ENCODE results near the gene TRAFD1.
"Not testable (repeated sequence)": the region's sequence is repeated elsewhere in the genome, so short reads cannot be mapped to it uniquely, and the experiment has no call there.

TRAFD1 gene

DNA sequence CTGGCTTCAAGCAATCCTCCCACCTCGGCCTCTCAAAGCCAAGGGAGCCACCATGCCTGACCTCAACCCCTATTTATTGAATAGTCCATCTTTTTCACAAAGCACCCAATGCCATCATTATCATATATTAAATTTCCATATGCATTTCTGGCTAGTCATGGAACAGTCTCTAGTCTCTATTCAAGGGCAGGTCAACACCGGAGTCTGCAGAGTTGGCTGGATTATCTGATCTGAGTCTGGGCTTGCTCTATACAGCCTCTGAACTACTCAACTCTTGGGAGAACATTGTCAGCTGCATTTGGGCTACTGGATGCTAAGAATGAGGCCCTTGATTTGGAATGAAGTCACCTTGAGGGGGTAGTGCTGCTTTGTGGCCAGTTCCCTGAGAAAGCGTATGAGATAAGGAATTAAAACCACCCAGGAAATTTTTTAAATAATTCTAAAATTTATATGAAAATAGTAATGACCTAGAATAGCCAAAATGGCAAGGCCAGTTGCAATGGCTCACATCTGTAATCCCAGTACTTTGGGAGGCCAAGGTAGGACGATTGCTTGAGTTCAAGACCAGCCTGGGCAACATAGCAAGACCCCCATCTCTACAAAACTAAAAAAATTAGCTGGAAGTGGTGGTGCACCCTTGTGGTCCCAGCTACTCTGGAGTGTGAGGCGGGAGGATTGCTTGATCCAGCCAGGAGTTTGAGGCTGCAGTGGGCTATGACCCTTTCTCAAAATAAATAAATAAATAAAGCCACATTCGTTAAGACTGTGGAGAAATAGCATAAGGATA lies 9.9 kb upstream of the TRAFD1 start:
- no peak for DNase-seq

DNA sequence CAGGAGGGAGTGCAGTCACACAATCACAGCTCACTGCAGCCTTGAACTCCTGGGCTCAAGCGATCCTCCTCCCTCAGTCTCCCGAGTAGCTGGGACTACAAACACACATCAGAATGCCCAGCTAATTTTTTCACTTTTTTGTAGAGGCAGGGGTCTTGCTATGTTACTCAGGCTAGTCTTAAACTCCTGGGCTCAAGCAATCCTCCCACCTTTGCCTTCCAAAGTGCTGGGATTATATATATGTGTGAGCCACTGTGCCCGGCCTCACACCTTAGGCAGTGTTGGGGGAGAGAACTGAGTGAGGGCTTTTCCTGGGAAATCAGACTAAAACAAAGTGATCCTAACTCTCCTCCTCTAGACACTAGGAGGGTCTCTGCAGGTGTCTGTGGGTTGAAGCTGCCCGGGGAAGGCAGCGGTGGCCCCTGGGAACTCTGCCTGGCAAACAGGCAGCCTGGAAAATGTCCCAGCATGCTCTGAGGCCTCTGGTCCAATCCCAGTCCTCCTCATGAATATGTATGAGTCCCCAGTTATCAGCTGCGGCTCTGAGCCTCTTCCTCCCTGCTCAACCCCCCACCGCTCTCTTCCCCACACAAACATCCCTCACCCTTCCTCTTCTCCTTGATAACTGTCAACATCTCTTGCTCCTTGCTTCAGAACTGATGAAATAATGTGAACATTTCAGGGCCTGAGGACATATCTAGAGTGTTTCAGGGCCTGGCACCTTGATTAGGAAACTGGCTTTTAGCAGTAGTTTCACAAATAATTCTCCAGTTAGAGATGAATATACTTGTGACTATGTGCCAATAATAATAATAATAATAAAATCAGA lies 8.9 kb upstream of the TRAFD1 start:
- no peak for DNase-seq

DNA sequence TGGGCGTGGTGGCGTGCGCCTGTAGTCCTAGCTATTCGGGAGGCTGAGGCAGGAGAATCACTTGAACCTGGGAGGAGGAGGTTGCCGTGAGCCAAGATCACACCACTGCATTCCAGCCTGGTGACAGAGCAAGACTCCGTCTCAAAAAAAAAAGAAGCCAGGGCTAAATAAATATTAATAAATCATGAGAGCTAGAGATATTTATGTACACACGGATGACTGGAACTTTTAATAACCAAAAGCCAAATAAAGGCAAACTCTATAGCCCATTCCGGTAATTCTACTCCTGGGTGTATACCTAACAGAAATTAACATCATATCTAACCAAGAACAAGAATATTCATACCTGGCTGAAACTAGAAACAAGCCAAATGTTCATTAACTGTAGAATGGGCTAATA lies 7.7 kb upstream of the TRAFD1 start:
- DNase-seq: peak; percentile 65

DNA sequence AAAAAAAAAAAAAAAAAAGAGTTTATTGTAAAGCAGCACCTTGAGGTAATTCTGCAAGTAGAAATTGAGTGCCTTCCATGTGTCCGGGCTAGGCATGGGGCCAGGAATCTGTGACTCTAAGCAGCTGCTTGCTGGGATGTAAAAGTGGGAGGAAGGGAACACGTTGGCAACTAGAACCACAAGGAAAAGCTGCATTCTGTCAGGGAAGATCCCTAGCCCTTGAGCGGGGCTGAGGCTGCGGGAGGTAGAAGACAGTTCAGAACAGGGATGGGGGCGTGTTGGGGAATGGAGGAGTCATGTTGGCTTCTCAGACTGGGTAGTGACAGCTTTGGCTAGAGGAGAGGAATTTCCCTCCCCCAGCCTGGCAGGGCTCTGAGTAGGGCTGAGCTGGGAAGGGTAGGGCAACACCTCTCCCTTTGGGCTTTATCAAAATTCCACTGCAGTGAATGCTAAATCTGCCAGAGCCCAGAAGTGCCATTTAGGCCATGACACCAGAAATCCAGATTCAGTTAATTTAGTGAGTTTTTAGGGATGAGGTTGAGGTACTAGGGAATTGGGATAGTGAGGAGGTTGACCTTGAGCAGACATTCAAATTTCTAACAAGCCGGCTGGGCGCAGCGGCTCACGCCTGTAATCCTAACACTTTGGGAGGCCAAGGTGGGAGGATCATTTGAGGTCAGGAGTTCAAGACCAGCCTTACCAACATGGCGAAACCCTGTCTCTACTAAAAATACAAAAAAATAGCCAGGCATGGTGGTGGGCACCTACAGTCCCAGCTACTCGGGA lies 3.4 kb upstream of the TRAFD1 start:
- peak; percentile 81 for DNase-seq

DNA sequence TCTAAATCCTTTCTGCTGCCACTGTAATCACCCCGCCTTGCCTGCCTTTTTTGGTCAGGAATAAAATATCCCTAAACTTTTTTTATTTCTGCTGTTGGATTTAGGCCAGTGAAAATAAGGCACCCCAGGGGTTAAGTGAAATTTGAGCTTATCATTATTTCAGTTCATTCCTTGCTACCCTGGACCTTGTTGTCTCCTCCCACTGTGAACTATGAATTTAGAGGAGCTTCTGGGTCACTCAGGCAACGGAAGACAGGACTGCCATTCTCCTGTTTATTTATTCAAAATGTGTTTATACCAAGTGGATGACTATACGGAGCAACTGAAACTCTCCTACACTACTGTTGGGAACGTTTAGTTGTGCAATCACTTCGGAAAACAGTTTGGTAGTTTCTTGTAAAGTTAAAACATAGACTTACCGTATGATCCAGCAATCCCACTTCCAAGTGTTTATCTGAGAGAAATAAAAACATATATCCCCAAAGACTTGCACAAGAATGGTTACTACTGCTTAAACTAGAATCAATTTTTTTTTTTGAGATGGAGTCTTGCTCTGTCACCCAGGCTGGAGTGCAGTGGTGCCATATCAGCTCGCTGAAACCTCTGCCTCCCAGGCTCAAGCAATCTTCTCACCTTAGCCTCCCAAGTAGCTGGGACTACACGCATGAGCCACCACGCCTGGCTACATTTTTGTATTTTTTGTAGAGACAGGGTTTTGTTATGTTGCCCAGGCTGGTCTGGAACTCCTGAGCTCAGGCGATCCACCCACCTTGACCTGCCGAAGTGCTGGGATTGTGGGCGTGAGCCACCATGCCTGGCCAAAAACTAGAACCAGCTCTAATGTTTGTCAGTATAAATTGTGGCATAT lies 2.3 kb upstream of the TRAFD1 start:
- DNase-seq: peak; percentile 96

DNA sequence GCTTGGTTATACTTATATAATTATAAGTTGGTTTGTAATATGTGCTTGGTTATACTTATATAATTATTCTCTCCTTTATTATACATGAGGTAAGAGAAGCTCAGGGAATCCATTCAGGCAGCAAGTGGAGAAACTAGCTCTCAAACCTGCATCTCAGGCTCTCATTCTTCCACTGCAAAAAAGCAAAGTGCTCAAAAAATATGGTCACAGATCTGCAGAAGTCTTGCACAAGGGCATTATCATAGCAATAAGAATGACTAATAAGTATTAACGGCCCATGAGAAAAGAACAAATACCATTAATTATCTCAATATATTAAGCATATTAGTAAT lies 476 bp upstream of the TRAFD1 start:
- no peak for DNase-seq

DNA sequence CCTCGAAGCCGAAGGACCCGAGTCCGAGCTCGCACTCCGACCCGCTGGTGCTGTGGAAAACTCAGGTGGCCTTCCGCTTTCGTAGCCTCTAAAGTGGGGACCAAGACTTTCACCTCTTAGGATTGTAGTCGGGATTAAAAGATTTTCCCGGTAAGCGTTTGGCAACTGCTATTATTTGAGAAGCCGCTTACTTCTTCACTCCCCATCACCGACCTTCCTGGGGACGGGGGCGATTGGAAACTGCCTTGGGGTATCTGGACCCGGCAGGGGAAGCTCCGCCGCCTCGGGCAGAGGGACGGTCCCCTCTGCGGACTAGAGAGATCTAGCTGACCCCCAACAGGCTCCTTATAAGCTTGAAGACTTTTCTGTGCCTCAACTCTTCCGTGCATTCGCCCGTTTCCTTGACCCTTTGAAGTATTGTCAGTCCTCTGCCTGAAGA lies 659 bp downstream of the TRAFD1 start:
- peak; percentile 15 for DNase-seq

DNA sequence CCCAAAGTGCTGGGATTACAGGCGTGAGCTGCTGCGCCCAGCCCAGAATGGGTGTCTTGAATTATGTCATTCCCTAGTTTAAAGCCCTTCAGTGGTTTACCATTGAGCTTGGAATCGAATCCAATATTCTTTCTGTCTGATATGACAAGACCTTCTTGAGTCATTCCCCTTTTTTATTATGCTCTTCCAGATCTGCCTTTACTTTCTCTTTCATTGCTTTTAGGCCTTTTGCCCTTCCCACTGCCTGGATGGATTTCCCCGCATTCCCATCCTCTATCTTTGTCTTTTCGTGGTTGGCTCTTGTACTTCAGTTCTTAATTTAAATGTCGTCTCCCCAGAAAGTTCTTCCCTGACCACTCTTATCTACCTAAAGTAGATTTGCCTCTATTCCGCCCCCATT lies 1.6 kb downstream of the TRAFD1 start:
- no peak for DNase-seq

DNA sequence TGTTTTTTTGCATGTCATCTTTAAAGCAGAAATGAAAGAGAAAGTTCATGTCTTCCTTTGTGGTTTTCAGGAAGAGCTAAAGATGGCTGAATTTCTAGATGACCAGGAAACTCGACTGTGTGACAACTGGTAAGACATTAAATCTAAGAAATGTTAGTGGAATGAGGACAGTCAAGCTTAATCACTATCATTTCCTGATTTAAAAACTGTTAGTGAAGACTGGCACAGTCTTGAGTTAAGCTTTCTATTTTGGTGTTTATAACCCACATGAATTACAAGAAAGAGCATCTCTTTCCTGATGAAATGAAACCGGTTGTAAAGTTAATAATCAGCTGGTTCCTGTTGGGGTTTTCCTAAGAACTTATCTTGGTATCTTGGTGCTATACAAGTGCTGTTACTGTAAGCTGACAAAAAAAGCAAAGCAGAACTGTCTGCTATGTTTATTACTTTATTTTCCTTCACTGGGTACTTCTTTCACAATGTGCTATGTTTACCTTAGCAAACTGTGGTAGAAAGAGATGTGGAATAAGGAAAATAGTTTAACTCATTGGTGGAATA lies 5.2 kb downstream of the TRAFD1 start:
- DNase-seq: no peak

DNA sequence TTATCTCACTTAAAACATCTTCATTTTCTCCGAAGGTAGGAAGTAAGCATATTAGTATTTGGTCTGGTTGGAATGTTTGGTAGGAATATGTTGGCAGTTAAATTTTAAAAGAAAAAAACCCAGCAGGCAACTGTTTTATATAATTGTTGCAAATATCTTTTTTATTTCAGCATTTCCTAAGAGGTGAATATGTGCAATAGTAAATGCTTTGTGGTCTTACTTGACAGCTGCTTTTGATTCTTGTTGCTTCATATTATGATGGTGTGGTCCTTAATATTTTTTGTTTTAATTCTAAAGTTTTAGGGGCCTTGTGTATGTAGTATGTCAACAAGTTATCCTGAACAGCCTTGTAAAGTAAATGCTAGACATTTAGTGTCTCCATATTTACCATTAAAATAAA lies 6.3 kb downstream of the TRAFD1 start:
- DNase-seq: no peak

DNA sequence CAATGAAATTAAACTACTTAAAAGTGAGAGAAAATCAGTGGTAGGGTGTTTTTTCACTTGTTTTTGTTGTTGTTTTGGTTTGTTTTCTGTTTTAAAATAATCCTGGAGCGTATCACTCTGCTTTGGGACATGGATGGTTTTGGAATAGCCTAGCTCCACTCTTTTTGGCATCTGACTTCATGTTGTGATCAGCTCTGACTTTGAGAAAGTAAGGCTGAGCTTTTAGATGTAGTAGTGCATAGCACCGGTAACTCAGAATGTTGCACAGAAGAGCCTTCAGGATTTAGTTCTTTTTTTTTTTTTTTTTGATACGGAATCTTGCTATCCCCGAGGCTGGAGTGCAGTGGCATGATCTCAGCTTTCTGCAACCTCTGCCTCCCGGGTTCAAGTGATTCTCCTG lies 8.1 kb downstream of the TRAFD1 start:
- DNase-seq: no peak

DNA sequence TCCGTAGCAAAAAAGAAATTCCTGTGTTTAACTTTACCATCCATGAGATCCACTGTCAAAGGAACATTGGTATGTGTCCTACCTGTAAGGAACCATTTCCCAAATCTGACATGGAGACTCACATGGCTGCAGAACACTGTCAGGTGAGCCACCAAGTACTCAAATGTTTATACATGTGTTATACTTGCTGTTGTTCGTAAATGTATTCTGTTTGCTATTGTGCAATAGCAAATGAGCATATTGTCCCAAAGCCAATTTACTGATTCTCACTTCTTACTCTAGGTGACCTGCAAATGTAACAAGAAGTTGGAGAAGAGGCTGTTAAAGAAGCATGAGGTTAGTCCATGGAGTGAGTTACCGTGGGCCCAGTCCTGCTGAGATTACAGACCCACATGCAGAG lies 9.4 kb downstream of the TRAFD1 start:
- no peak for DNase-seq

DNA sequence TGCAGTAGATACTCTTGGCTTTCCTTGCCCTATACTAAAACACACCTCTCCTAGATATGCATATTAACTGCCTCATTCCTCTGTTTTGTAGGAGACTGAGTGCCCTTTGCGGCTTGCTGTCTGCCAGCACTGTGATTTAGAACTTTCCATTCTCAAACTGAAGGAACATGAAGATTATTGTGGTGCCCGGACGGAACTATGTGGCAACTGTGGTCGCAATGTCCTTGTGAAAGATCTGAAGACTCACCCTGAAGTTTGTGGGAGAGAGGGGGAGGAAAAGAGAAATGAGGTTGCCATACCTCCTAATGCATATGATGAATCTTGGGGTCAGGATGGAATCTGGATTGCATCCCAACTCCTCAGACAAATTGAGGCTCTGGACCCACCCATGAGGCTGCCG lies 15.4 kb downstream of the TRAFD1 start:
- DNase-seq: no peak

DNA sequence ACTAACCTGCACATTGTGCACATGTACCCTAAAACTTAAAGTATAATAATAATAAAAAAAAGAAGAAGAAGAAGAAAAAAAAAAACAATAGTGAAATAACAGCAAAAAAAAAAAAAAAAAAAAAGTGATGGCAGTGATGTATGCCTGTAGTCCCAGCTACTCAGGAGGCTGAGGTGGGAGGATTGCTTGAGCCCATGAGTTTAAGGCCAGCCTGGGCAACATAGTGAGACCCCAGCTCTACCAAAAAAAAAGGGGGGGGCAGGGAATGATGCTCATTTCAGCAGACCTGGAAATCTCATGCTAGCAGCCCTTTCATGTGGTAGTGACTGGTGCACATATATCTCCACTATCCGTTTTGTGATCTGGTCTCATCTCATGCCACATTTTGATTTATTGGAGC lies 20.8 kb downstream of the TRAFD1 start:
- DNase-seq: no peak

DNA sequence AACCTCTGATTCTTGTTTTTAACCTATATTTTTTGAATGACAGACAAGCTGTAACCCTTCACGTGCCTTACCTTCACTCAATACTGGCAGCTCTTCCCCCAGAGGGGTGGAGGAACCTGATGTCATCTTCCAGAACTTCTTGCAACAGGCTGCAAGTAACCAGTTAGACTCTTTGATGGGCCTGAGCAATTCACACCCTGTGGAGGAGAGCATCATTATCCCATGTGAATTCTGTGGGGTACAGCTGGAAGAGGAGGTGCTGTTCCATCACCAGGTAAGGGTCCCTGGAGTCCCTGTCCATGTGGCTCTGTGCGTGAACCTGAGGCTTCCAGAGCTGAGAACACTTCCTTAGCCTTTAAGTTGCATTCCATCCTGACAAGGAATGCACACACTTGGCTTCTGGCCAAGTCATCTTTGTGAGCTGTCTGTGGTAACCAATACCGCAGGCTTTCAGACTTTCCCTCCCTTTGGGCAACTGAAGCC lies 22.7 kb downstream of the TRAFD1 start:
- peak; percentile 43 for DNase-seq

DNA sequence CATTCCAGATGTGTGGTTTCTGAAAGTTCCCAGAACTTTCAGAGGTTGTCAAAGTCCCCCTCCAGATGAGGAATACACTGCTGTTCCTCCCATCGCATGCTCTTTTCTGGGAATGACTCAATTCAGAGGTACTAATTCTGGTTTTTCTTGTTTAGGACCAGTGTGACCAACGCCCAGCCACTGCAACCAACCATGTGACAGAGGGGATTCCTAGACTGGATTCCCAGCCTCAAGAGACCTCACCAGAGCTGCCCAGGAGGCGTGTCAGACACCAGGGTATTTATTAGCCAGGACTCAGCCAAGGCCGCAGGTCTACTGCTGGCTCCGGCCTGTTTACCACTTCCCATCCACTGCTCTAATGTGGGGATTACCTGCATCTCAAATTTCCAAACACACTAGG lies 24.2 kb downstream of the TRAFD1 start:
- DNase-seq: no peak

DNA sequence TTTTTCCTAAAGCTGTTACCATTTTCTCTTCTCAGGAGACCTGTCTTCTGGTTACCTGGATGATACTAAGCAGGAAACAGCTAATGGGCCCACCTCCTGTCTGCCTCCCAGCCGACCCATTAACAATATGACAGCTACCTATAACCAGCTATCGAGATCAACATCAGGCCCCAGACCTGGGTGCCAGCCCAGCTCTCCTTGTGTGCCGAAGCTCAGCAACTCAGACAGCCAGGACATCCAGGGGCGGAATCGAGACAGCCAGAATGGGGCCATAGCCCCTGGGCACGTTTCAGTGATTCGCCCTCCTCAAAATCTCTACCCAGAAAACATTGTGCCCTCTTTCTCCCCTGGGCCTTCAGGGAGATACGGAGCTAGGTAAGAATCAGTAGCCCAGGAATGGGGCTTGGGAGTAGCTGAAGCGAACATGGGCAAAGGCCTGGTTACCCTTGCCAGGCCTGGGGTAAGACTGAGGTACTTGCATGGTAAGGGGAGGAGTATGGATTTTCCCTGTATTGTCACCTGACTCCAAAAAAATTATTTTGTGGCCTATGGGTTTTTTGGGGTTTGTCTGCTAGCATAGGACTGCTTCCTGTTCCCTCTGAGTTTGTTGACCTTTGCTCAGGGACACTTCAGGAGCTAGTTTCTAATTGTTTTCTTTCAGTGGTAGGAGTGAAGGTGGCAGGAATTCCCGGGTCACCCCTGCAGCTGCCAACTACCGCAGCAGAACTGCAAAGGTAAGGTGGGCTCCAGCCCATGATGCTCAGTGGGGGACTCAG lies 26.6 kb downstream of the TRAFD1 start:
- no peak for DNase-seq

DNA sequence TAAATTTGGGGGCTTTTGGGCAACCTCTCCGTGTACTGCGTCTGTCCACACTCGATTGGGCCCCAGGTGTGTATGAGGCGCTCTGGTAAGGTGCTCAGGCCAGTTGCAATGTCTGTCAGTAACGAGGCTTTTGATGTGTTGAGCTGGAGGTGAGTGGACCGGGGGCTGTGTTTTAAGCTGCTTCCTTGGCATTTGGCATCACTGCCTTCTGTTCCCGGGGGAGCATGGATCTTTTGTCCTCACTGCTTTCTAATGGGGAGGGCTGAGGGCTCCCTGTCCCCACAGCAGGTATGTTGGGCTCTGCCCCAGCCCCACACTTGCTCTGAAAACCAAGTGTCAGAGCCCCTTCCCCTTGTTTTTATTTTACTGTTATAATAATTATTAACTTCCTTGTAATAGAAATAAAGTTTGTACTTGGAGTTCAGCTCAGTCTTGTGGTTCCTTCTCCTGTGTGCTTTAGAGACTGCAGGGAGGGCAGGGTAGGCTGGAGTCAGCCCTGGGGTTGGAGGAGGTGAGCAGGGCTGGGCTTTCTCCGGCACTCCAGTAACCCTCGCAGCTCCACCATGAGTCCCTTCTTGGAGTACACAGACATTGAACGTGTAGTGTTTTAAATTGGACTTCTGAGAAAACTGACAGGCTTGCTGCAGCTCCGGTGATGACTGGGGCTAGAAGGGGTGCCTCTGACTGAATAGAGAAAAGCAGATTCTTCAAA lies 28.0 kb downstream of the TRAFD1 start:
- no peak for DNase-seq

DNA sequence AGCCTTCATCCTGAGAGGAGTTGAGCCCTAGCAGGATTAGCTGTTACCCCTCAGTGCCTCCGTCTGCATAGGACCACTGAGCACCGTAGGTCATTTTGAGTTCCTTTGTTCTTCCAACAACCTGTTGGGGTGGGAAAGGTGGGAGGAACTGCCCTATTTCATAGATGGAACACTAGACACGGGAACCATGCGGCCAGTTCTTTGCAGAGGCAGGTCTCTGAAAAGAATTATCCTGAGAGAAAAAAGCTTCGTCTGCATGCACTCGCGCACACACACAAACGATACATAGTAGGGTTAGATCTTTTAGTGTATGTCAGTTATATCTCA lies 28.5 kb downstream of the TRAFD1 start:
- DNase-seq: no peak

DNA sequence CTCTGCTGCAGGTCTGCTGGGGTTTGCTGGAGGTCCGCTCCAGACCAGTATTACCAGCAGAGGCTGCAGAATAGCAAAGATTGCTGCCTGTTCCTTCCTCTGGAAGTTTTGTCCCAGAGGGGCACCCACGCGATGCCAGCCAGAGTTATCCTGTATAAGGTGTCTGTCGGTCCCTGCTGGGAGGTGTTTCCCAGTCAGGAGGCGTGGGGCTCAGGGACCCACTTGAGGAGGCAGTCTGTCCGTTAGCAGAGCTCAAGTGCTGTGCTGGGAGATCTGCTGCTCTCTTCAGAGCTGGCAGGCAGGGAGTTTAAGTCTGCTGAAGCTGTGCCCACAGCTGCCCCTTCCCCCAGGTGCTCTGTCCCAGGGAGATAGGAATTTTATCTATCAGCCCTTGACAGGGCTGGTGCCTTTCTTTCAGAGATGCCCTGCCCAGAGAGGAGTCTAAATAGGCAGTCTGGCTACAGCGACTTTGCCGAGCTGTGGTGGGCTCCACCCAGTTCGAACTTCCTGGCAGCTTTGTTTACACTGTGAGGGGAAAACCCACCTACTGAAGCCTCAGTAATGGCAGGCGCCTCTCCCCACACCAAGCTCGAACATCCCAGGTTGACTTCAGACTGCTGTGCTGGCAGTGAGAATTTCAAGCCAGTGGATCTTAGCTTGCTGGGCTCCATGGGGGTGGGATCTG lies 33.2 kb downstream of the TRAFD1 start:
- DNase-seq: not testable (repeated sequence)

Measured in HCEC 1CT (cell line).